ENCODE data around the gene MTHFS. TPM values are rescaled to one million over a fixed set of nuclear protein-coding genes. Genes with fewer than 3 reads are reported as not detected.
"Not testable (repeated sequence)": the region's sequence is repeated elsewhere in the genome, so short reads cannot be mapped to it uniquely, and the experiment has no call there.

MTHFS gene
- total RNA-seq, 2 experiments from 2014 or later = 46.2 to 49.4 TPM

- H3K27ac Mint-ChIP-seq = peak overlapping the region; percentile 51
Measured at GRCh38 chr15:79924379-79924778, 27.6 kb upstream of the MTHFS start.

GRCh38 chr15:79923515-79924169 is 26.8 kb upstream of the MTHFS start:
- DNase-seq = peak; percentile 99
- intact Hi-C loops (cut with micrococcal nuclease) = loop anchor here (1.0 to 2.0 kb wide), 5 partner anchors 26 to 229 kb away; partner anchors contain the start of genes BCL2A1, FAH, MTHFS and ZFAND6
- H3K27ac Mint-ChIP-seq = peak overlapping the region; percentile 95
- peaks cover 42% of the 10 kb centered on the region for H3K36me3 Mint-ChIP-seq
- H3K4me3 Mint-ChIP-seq = peak overlapping the region; percentile 93
- H3K9me3 Mint-ChIP-seq = peaks cover 29% of the 10 kb centered on the region
- POLR2A ChIA-PET = interaction anchor here (0.6 to 3.3 kb wide), 10 partner anchors 8 to 138 kb away, joined by 3 to 70 read pairs (median 6); partner anchors contain the start of genes BCL2A1, MTHFS and ZFAND6
- H3K4me1 Mint-ChIP-seq (ENCODE audit: low read depth) = peaks cover 20% of the 10 kb centered on the region
- H3K27me3 Mint-ChIP-seq = no peaks in the 10 kb centered on the region
- CTCF ChIA-PET = interaction anchor here (1.0 to 2.7 kb wide), 6 partner anchors 20 to 544 kb away, joined by 3 to 15 read pairs (median 10); partner anchors contain the start of gene MTHFS

More at GRCh38 chr15:79924379-79924778, 27.6 kb upstream of the MTHFS start:
- no peak for DNase-seq
- Mint-ChIP-seq H3K4me1 (ENCODE audit: low read depth) (peaks cover 20% of the 10 kb centered on the region), H3K27me3 (no peaks in the 10 kb centered on the region), H3K9me3 (peaks cover 22% of the 10 kb centered on the region), H3K4me3 (peak overlapping the region; percentile 93), H3K36me3 (peaks cover 35% of the 10 kb centered on the region)
- ChIA-PET CTCF (no interaction called here), POLR2A (interaction anchor here (3.3 kb wide), 1 partner anchor 43 kb away, joined by 70 read pairs; no protein-coding TSS in a partner anchor)
- intact Hi-C loops (cut with micrococcal nuclease) = no loop called here

- H3K27me3 Mint-ChIP-seq = no peaks in the 10 kb centered on the region
- peaks cover 20% of the 10 kb centered on the region for H3K4me1 Mint-ChIP-seq (ENCODE audit: low read depth)
- H3K36me3 Mint-ChIP-seq = peaks cover 46% of the 10 kb centered on the region
- H3K4me3 Mint-ChIP-seq = peak overlapping the region; percentile 93
- POLR2A ChIA-PET = interaction anchor here (0.6 to 3.3 kb wide), 12 partner anchors 8 to 138 kb away, joined by 3 to 70 read pairs (median 6); partner anchors contain the start of genes BCL2A1, MTHFS and ZFAND6
- DNase-seq = peak; percentile 84
- CTCF ChIA-PET = interaction anchor here (0.5 to 2.7 kb wide), 9 partner anchors 19 to 543 kb away, joined by 3 to 15 read pairs (median 7); partner anchors contain the start of gene MTHFS
- peak overlapping the region; percentile 95 for H3K27ac Mint-ChIP-seq
- peaks cover 33% of the 10 kb centered on the region for H3K9me3 Mint-ChIP-seq
- intact Hi-C loops (cut with micrococcal nuclease) = loop anchor here (1.0 to 2.0 kb wide), 5 partner anchors 26 to 230 kb away; partner anchors contain the start of genes BCL2A1, FAH, MTHFS and ZFAND6
Measured at GRCh38 chr15:79923079-79923514, 26.3 kb upstream of the MTHFS start.

- Mint-ChIP-seq H3K4me3 (peak overlapping the region; percentile 93), H3K27ac (peak overlapping the region; percentile 95), H3K4me1 (ENCODE audit: low read depth) (peaks cover 20% of the 10 kb centered on the region), H3K27me3 (no peaks in the 10 kb centered on the region), H3K9me3 (peaks cover 38% of the 10 kb centered on the region), H3K36me3 (peaks cover 51% of the 10 kb centered on the region)
- POLR2A ChIA-PET = interaction anchor here (0.8 to 3.3 kb wide), 10 partner anchors 7 to 139 kb away, joined by 3 to 70 read pairs (median 6); partner anchors contain the start of genes BCL2A1, MTHFS and ZFAND6
- CTCF ChIA-PET = interaction anchor here (0.5 to 2.7 kb wide), 11 partner anchors 19 to 543 kb away, joined by 3 to 15 read pairs (median 4); partner anchors contain the start of genes BCL2A1 and MTHFS
- no peak for DNase-seq
- intact Hi-C loops (cut with micrococcal nuclease) = loop anchor here (1.0 to 2.0 kb wide), 5 partner anchors 25 to 230 kb away; partner anchors contain the start of genes BCL2A1, FAH, MTHFS and ZFAND6
Measured at GRCh38 chr15:79922512-79923078, 25.8 kb upstream of the MTHFS start.

- Mint-ChIP-seq H3K27ac (no peak overlapping the region), H3K4me3 (no peak overlapping the region), H3K36me3 (peaks cover 73% of the 10 kb centered on the region), H3K9me3 (peaks cover 63% of the 10 kb centered on the region), H3K27me3 (no peaks in the 10 kb centered on the region), H3K4me1 (ENCODE audit: low read depth) (peaks cover 20% of the 10 kb centered on the region)
- ChIA-PET POLR2A (no interaction called here), CTCF (no interaction called here)
- intact Hi-C loops (cut with micrococcal nuclease) = no loop called here
- no peak for DNase-seq
Measured at GRCh38 chr15:79919749-79920511, 23.1 kb upstream of the MTHFS start.

- Mint-ChIP-seq H3K4me3 (no peak overlapping the region), H3K9me3 (peaks cover 70% of the 10 kb centered on the region), H3K4me1 (ENCODE audit: low read depth) (peaks cover 18% of the 10 kb centered on the region), H3K27me3 (no peaks in the 10 kb centered on the region), H3K27ac (no peak overlapping the region), H3K36me3 (peaks cover 80% of the 10 kb centered on the region)
- POLR2A ChIA-PET = no interaction called here
- intact Hi-C loops (cut with micrococcal nuclease) = no loop called here
- no peak for DNase-seq
- CTCF ChIA-PET = no interaction called here
Measured at GRCh38 chr15:79919090-79919748, 22.4 kb upstream of the MTHFS start.

- ChIA-PET POLR2A (no interaction called here), CTCF (no interaction called here)
- Mint-ChIP-seq H3K4me1 (ENCODE audit: low read depth) (peaks cover 15% of the 10 kb centered on the region), H3K36me3 (peaks cover 88% of the 10 kb centered on the region), H3K27me3 (no peaks in the 10 kb centered on the region), H3K9me3 (peaks cover 76% of the 10 kb centered on the region), H3K27ac (no peak overlapping the region), H3K4me3 (no peak overlapping the region)
- DNase-seq = no peak
- intact Hi-C loops (cut with micrococcal nuclease) = no loop called here
Measured at GRCh38 chr15:79918278-79918677, 21.5 kb upstream of the MTHFS start.

- POLR2A ChIA-PET = no interaction called here
Measured at GRCh38 chr15:79916502-79917132, 19.8 kb upstream of the MTHFS start.

GRCh38 chr15:79915776-79916501 is 19.1 kb upstream of the MTHFS start:
- POLR2A ChIA-PET = interaction anchor here (1.5 kb wide), 1 partner anchor 7 kb away, joined by 5 read pairs; no protein-coding TSS in a partner anchor
- H3K9me3 Mint-ChIP-seq = peaks cover 72% of the 10 kb centered on the region

More at GRCh38 chr15:79916502-79917132, 19.8 kb upstream of the MTHFS start:
- no peak overlapping the region for H3K27ac Mint-ChIP-seq
- peaks cover 4% of the 10 kb centered on the region for H3K4me1 Mint-ChIP-seq (ENCODE audit: low read depth)
- CTCF ChIA-PET = interaction anchor here (1.1 kb wide), 1 partner anchor 14 kb away, joined by 3 read pairs; no protein-coding TSS in a partner anchor
- intact Hi-C loops (cut with micrococcal nuclease) = no loop called here
- no peak for DNase-seq
- H3K4me3 Mint-ChIP-seq = no peak overlapping the region
- H3K9me3 Mint-ChIP-seq = peaks cover 77% of the 10 kb centered on the region
- peaks cover 84% of the 10 kb centered on the region for H3K36me3 Mint-ChIP-seq
- H3K27me3 Mint-ChIP-seq = no peaks in the 10 kb centered on the region

GRCh38 chr15:79914728-79915127 is 17.9 kb upstream of the MTHFS start:
- POLR2A ChIA-PET = interaction anchor here (1.0 to 1.5 kb wide), 2 partner anchors 8 to 17 kb away, joined by 5 to 7 read pairs; no protein-coding TSS in a partner anchor
- peaks cover 67% of the 10 kb centered on the region for H3K9me3 Mint-ChIP-seq
- no peak for DNase-seq
- no peaks in the 10 kb centered on the region for H3K4me1 Mint-ChIP-seq (ENCODE audit: low read depth)
- H3K36me3 Mint-ChIP-seq = peaks cover 79% of the 10 kb centered on the region
- H3K27ac Mint-ChIP-seq = no peak overlapping the region
- H3K4me3 Mint-ChIP-seq = no peak overlapping the region
- CTCF ChIA-PET = interaction anchor here (0.7 kb wide), 1 partner anchor 78 kb away, joined by 3 read pairs; no protein-coding TSS in a partner anchor
- intact Hi-C loops (cut with micrococcal nuclease) = no loop called here
- H3K27me3 Mint-ChIP-seq = no peaks in the 10 kb centered on the region

More at GRCh38 chr15:79915776-79916501, 19.1 kb upstream of the MTHFS start:
- H3K4me3 Mint-ChIP-seq; DNase-seq; H3K27ac Mint-ChIP-seq; H3K4me1 Mint-ChIP-seq (ENCODE audit: low read depth); H3K27me3 Mint-ChIP-seq; intact Hi-C loops (cut with micrococcal nuclease): not testable (repeated sequence)
- CTCF ChIA-PET = interaction anchor here (0.7 kb wide), 1 partner anchor 77 kb away, joined by 3 read pairs; no protein-coding TSS in a partner anchor
- H3K36me3 Mint-ChIP-seq = peaks cover 79% of the 10 kb centered on the region
